ENCODE data around the gene ABCF2. TPM values are rescaled to one million over a fixed set of nuclear protein-coding genes. Genes with fewer than 3 reads are reported as not detected.
A peak's percentile ranks its signal among the peaks of the same experiment; 100 is the strongest.

Gene ABCF2
- total and polyA plus RNA-seq, 8 donors, result 7.1 to 13.6 (median 11.0) TPM

GRCh38 chr7:151201344-151201743, 25.7 kb downstream of the ABCF2 start:
- WGBS, 2 donors, result 60 to 72% methylated on average over 3 of the region's 3 CpGs
- H3K36me3 ChIP-seq, result no peaks in the 10 kb centered on the region
- no peaks in the 10 kb centered on the region for H3K27me3 ChIP-seq
- intact Hi-C loops (cut with DNase I), result no loop called here
- TF ChIP-seq, protein P1, sequence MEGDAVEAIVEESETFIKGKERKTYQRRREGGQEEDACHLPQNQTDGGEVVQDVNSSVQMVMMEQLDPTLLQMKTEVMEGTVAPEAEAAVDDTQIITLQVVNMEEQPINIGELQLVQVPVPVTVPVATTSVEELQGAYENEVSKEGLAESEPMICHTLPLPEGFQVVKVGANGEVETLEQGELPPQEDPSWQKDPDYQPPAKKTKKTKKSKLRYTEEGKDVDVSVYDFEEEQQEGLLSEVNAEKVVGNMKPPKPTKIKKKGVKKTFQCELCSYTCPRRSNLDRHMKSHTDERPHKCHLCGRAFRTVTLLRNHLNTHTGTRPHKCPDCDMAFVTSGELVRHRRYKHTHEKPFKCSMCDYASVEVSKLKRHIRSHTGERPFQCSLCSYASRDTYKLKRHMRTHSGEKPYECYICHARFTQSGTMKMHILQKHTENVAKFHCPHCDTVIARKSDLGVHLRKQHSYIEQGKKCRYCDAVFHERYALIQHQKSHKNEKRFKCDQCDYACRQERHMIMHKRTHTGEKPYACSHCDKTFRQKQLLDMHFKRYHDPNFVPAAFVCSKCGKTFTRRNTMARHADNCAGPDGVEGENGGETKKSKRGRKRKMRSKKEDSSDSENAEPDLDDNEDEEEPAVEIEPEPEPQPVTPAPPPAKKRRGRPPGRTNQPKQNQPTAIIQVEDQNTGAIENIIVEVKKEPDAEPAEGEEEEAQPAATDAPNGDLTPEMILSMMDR (IDR thresholded peaks at IDR 0.05), result no peak
- FAIRE-seq (no peak), ATAC-seq (no peak), DNase-seq (no peak)
- no peaks in the 10 kb centered on the region for H3K9me3 ChIP-seq
- no peak overlapping the region for H3K4me3 ChIP-seq
- no peak overlapping the region for H3K27ac ChIP-seq
- no peaks in the 10 kb centered on the region for H3K4me1 ChIP-seq

- no peak for DNase-seq
- peak in 2 of 4 donors; percentile 62 to 67 for ATAC-seq
- TF ChIP-seq, protein P1 (IDR thresholded peaks at IDR 0.05), result no peak
- no peak overlapping the region for H3K27ac ChIP-seq
- no peaks in the 10 kb centered on the region for H3K9me3 ChIP-seq
- intact Hi-C loops (cut with DNase I), result no loop called here
- no peaks in the 10 kb centered on the region for H3K4me1 ChIP-seq
- no peak for FAIRE-seq
- H3K36me3 ChIP-seq, result no peaks in the 10 kb centered on the region
- 56% methylated on average over 30 of the region's 30 CpGs for WGBS, 2 donors
- H3K27me3 ChIP-seq, result no peaks in the 10 kb centered on the region
- no peak overlapping the region for H3K4me3 ChIP-seq
These were observed 27.8 kb downstream of the ABCF2 start for GRCh38 chr7:151198945-151199848.

GRCh38 chr7:151197932-151198331, 29.1 kb downstream of the ABCF2 start:
- DNase-seq (no peak), ATAC-seq (no peak), FAIRE-seq (no peak)
- no peaks in the 10 kb centered on the region for H3K9me3 ChIP-seq
- intact Hi-C loops (cut with DNase I), result no loop called here
- no peaks in the 10 kb centered on the region for H3K36me3 ChIP-seq
- no peaks in the 10 kb centered on the region for H3K4me1 ChIP-seq
- TF ChIP-seq, protein P1 (IDR thresholded peaks at IDR 0.05), result no peak
- no peak overlapping the region for H3K4me3 ChIP-seq
- no peaks in the 10 kb centered on the region for H3K27me3 ChIP-seq
- no peak overlapping the region for H3K27ac ChIP-seq

GRCh38 chr7:151195616-151196450, 31.2 kb downstream of the ABCF2 start:
- Histone ChIP-seq H3K4me3 (no peak overlapping the region), H3K36me3 (no peaks in the 10 kb centered on the region), H3K27me3 (no peaks in the 10 kb centered on the region), H3K9me3 (no peaks in the 10 kb centered on the region), H3K27ac (no peak overlapping the region), H3K4me1 (no peaks in the 10 kb centered on the region)
- WGBS, 2 donors, result 36 to 39% methylated on average over 19 of the region's 19 CpGs
- FAIRE-seq, result no peak
- DNase-seq, result no peak
- intact Hi-C loops (cut with DNase I), result no loop called here
- TF ChIP-seq, protein P1 (IDR thresholded peaks at IDR 0.05), result no peak
- ATAC-seq, result no peak
